Activated CD8-positive, alpha-beta T cell treated with anti-CD3 and anti-CD28 coated beads, Interleukin-2, amount 10 ng/mL, durations not matched to agents 7 days and 5 days (primary cell): ENCODE data around the gene FBLN2. TPM values are rescaled to one million over a fixed set of nuclear protein-coding genes. Genes with fewer than 3 reads are reported as not detected.

Experiments used
- ATAC-seq: fragments of 150-1000 bp; cut with Tn5 transposase; one replicate; pipeline ENCODE4 v1.10.0; 2021; ENCODE audit warnings: moderate library complexity
- CTCF ChIA-PET: fragments of 350-600 bp; sonication (Branson Sonifier 250); formaldehyde crosslinking; loops from one replicate; lab custom pipeline; 2021; ENCODE audit warnings: antibody characterized with exemption; lab: Charles Lee
- POLR2A ChIA-PET: fragments of 350-600 bp; sonication (Branson Sonifier 250); formaldehyde crosslinking; loops from one replicate; lab custom pipeline; 2021; ENCODE audit warnings: antibody characterized with exemption; lab: Charles Lee
- DNase-seq: peaks from one replicate; pipeline ENCODE4 v3.0.0-alpha.2; 2020
- H3K27ac Mint-ChIP-seq: one replicate; pipeline ENCODE4 v1.8.0; 2021; ENCODE audit warnings: mild to moderate bottlenecking, mixed read lengths
- H3K27me3 Mint-ChIP-seq: one replicate; pipeline ENCODE4 v1.8.0; 2021; ENCODE audit warnings: low read depth, mixed read lengths
- H3K36me3 Mint-ChIP-seq: one replicate; pipeline ENCODE4 v1.8.0; 2021; ENCODE audit warnings: low read depth, mixed read lengths
- H3K4me1 Mint-ChIP-seq: one replicate; pipeline ENCODE4 v1.8.0; 2021; ENCODE audit warnings: low read depth, mixed read lengths
- H3K4me3 Mint-ChIP-seq: one replicate; pipeline ENCODE4 v1.8.0; 2021; ENCODE audit warnings: mild to moderate bottlenecking, mixed read lengths
- H3K9me3 Mint-ChIP-seq: one replicate; pipeline ENCODE4 v1.8.0; 2022; ENCODE audit warnings: mixed read lengths; ENCODE audit not compliant: insufficient read depth
- total RNA-seq, 2 experiments: library from RNA; stranded (reverse); gene quantifications; one replicate each; pipeline ENCODE4 v1.2.3, GENCODE V29; 2021

Gene FBLN2
- total RNA-seq, 2 experiments from 2014 or later, result 1.8 to 2.6 TPM

- CTCF ChIA-PET, result no interaction called here
Observed at GRCh38 chr3:13571831-13572750, 23.2 kb downstream of the FBLN2 start.

GRCh38 chr3:13572926-13573623, 24.1 kb downstream of the FBLN2 start:
- DNase-seq (no peak), ATAC-seq (no peak)
- no peaks in the 10 kb centered on the region for H3K27me3 Mint-ChIP-seq
- no peak overlapping the region for H3K27ac Mint-ChIP-seq
- no peaks in the 10 kb centered on the region for H3K4me1 Mint-ChIP-seq
- CTCF ChIA-PET, result interaction anchor here (0.9 kb wide), 1 partner anchor 77 kb away, joined by 3 read pairs; no protein-coding TSS in a partner anchor
- POLR2A ChIA-PET, result no interaction called here
- H3K4me3 Mint-ChIP-seq, result no peak overlapping the region
- no peaks in the 10 kb centered on the region for H3K9me3 Mint-ChIP-seq
- H3K36me3 Mint-ChIP-seq, result no peaks in the 10 kb centered on the region

More at GRCh38 chr3:13571831-13572750, 23.2 kb downstream of the FBLN2 start:
- Mint-ChIP-seq H3K27me3 (no peaks in the 10 kb centered on the region), H3K9me3 (no peaks in the 10 kb centered on the region), H3K36me3 (no peaks in the 10 kb centered on the region), H3K4me3 (no peak overlapping the region), H3K27ac (no peak overlapping the region), H3K4me1 (no peaks in the 10 kb centered on the region)
- ATAC-seq (no peak), DNase-seq (no peak)
- POLR2A ChIA-PET, result no interaction called here

GRCh38 chr3:13574083-13574797, 25.3 kb downstream of the FBLN2 start:
- DNase-seq (no peak), ATAC-seq (no peak)
- H3K36me3 Mint-ChIP-seq, result no peaks in the 10 kb centered on the region
- H3K9me3 Mint-ChIP-seq, result no peaks in the 10 kb centered on the region
- ChIA-PET CTCF (no interaction called here), POLR2A (no interaction called here)
- H3K4me1 Mint-ChIP-seq, result no peaks in the 10 kb centered on the region
- H3K27me3 Mint-ChIP-seq, result no peaks in the 10 kb centered on the region
- no peak overlapping the region for H3K27ac Mint-ChIP-seq
- no peak overlapping the region for H3K4me3 Mint-ChIP-seq

GRCh38 chr3:13574798-13575451, 26.0 kb downstream of the FBLN2 start:
- Mint-ChIP-seq H3K9me3 (no peaks in the 10 kb centered on the region), H3K27ac (no peak overlapping the region)
- CTCF ChIA-PET, result interaction anchor here (0.8 kb wide), 1 partner anchor 74 kb away, joined by 3 read pairs; no protein-coding TSS in a partner anchor

GRCh38 chr3:13575459-13576061, 26.6 kb downstream of the FBLN2 start:
- POLR2A ChIA-PET, result interaction anchor here (0.6 kb wide), 1 partner anchor 1165 kb away, joined by 3 read pairs; no protein-coding TSS in a partner anchor
- H3K27ac Mint-ChIP-seq, result no peak overlapping the region
- H3K4me3 Mint-ChIP-seq, result no peak overlapping the region
- H3K27me3 Mint-ChIP-seq, result no peaks in the 10 kb centered on the region
- ATAC-seq (no peak), DNase-seq (no peak)
- H3K36me3 Mint-ChIP-seq, result no peaks in the 10 kb centered on the region
- no peaks in the 10 kb centered on the region for H3K4me1 Mint-ChIP-seq
- CTCF ChIA-PET, result interaction anchor here (0.8 kb wide), 1 partner anchor 74 kb away, joined by 3 read pairs; no protein-coding TSS in a partner anchor
- no peaks in the 10 kb centered on the region for H3K9me3 Mint-ChIP-seq

More at GRCh38 chr3:13574798-13575451, 26.0 kb downstream of the FBLN2 start:
- no peaks in the 10 kb centered on the region for H3K36me3 Mint-ChIP-seq
- DNase-seq, result no peak
- no peaks in the 10 kb centered on the region for H3K4me1 Mint-ChIP-seq
- no peak for ATAC-seq
- H3K27me3 Mint-ChIP-seq, result no peaks in the 10 kb centered on the region
- POLR2A ChIA-PET, result no interaction called here
- H3K4me3 Mint-ChIP-seq, result no peak overlapping the region

GRCh38 chr3:13577181-13578121, 28.5 kb downstream of the FBLN2 start:
- H3K4me1 Mint-ChIP-seq, result peaks cover 15% of the 10 kb centered on the region

GRCh38 chr3:13578251-13578650, 29.3 kb downstream of the FBLN2 start:
- DNase-seq (no peak), ATAC-seq (no peak)
- H3K9me3 Mint-ChIP-seq, result no peaks in the 10 kb centered on the region
- H3K4me1 Mint-ChIP-seq, result peaks cover 20% of the 10 kb centered on the region
- no peaks in the 10 kb centered on the region for H3K27me3 Mint-ChIP-seq
- POLR2A ChIA-PET, result no interaction called here
- H3K36me3 Mint-ChIP-seq, result no peaks in the 10 kb centered on the region
- no peak overlapping the region for H3K4me3 Mint-ChIP-seq
- CTCF ChIA-PET, result no interaction called here
- H3K27ac Mint-ChIP-seq, result no peak overlapping the region

More at GRCh38 chr3:13577181-13578121, 28.5 kb downstream of the FBLN2 start:
- no peak for DNase-seq
- POLR2A ChIA-PET, result interaction anchor here (0.6 kb wide), 1 partner anchor 288 kb away, joined by 3 read pairs; no protein-coding TSS in a partner anchor
- no peaks in the 10 kb centered on the region for H3K9me3 Mint-ChIP-seq
- H3K27ac Mint-ChIP-seq, result no peak overlapping the region
- H3K4me3 Mint-ChIP-seq, result no peak overlapping the region
- H3K36me3 Mint-ChIP-seq, result no peaks in the 10 kb centered on the region
- H3K27me3 Mint-ChIP-seq, result no peaks in the 10 kb centered on the region
- no peak for ATAC-seq
- CTCF ChIA-PET, result no interaction called here

- POLR2A ChIA-PET, result no interaction called here
Observed at GRCh38 chr3:13579063-13579462, 30.1 kb downstream of the FBLN2 start.

GRCh38 chr3:13580256-13581023, 31.5 kb downstream of the FBLN2 start:
- Mint-ChIP-seq H3K27ac (no peak overlapping the region), H3K36me3 (no peaks in the 10 kb centered on the region), H3K27me3 (no peaks in the 10 kb centered on the region), H3K9me3 (no peaks in the 10 kb centered on the region), H3K4me1 (peaks cover 20% of the 10 kb centered on the region), H3K4me3 (no peak overlapping the region)
- ATAC-seq (no peak), DNase-seq (no peak)
- CTCF ChIA-PET, result interaction anchor here (0.6 kb wide), 1 partner anchor 16 kb away, joined by 3 read pairs; no protein-coding TSS in a partner anchor
- POLR2A ChIA-PET, result no interaction called here

More at GRCh38 chr3:13579063-13579462, 30.1 kb downstream of the FBLN2 start:
- H3K9me3 Mint-ChIP-seq, result no peaks in the 10 kb centered on the region
- no peaks in the 10 kb centered on the region for H3K27me3 Mint-ChIP-seq
- H3K4me3 Mint-ChIP-seq, result no peak overlapping the region
- no peak for DNase-seq
- H3K4me1 Mint-ChIP-seq, result peaks cover 20% of the 10 kb centered on the region
- no peaks in the 10 kb centered on the region for H3K36me3 Mint-ChIP-seq
- CTCF ChIA-PET, result no interaction called here
- no peak for ATAC-seq
- no peak overlapping the region for H3K27ac Mint-ChIP-seq
